Gastroesophageal sphincter (tissue), 3 donors: Measurements from ENCODE around the gene GALNT2.

Source experiments
- EP300 ChIP-seq: sonication (generic); formaldehyde crosslinking; IDR thresholded peaks from one replicate; pipeline ENCODE4 v1.6.1; 2017; ENCODE audit warnings: antibody characterized with exemption, mild to moderate bottlenecking
- POLR2A ChIP-seq, 2 donors: fragments of 450-650 bp; IDR thresholded peaks; one replicate each; pipeline ENCODE4 v1.6.1; 2017; ENCODE audit warnings: antibody characterized with exemption in 2 of 2, mild to moderate bottlenecking in 2 of 2, moderate library complexity in 1 of 2
- POLR2AphosphoS5 ChIP-seq: sonication (generic); formaldehyde crosslinking; IDR thresholded peaks from one replicate; pipeline ENCODE4 v1.6.1; 2017; ENCODE audit warnings: antibody characterized with exemption
- TF ChIP-seq, protein P1 (sequence below), 4 experiments: fragments of 200-600 bp in 2 of 4; fragments of 450-650 bp in 2 of 4; sonication (generic) in 1 of 4; IDR thresholded peaks; one replicate each; pipeline ENCODE4 v1.5.1; 2017 to 2019; ENCODE audit warnings: antibody characterized with exemption in 4 of 4, mild to moderate bottlenecking in 2 of 4, moderate library complexity in 2 of 4

DNA sequence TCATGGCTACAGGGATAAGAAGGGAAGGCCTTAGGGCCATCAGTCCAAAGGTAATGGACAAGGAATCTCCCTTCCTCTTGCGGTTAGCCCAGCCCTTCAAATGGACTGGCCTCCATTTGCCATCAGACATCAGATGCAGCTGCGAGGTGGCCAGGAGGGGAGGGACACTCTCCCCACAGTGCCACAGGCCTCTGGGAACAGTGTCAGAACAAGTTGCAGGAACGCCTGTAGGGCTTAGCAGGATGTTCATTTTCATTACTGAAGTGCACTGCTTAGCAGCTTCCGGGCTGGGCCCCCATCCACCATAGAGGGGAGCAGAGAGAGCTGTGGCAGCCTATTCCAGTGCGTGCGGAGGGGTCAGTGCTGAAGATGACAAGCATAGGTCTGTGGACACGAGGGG, 127.5 kb downstream of the GALNT2 start:
- TF ChIP-seq POLR2AphosphoS5 (no peak), POLR2A (IDR thresholded peaks at IDR 0.05) (no peak), EP300 (no peak)
- TF ChIP-seq, protein P1, sequence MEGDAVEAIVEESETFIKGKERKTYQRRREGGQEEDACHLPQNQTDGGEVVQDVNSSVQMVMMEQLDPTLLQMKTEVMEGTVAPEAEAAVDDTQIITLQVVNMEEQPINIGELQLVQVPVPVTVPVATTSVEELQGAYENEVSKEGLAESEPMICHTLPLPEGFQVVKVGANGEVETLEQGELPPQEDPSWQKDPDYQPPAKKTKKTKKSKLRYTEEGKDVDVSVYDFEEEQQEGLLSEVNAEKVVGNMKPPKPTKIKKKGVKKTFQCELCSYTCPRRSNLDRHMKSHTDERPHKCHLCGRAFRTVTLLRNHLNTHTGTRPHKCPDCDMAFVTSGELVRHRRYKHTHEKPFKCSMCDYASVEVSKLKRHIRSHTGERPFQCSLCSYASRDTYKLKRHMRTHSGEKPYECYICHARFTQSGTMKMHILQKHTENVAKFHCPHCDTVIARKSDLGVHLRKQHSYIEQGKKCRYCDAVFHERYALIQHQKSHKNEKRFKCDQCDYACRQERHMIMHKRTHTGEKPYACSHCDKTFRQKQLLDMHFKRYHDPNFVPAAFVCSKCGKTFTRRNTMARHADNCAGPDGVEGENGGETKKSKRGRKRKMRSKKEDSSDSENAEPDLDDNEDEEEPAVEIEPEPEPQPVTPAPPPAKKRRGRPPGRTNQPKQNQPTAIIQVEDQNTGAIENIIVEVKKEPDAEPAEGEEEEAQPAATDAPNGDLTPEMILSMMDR (IDR thresholded peaks at IDR 0.05) = no peak
